Measurements from ENCODE around the gene OR4D5.

- no peak for TF ChIP-seq CTCF (IDR thresholded peaks at IDR 0.05)
- TF ChIP-seq POLR2A (IDR thresholded peaks at IDR 0.05), result no peak
Observed at GRCh38 chr11:123920943-123921342, 18.5 kb upstream of the OR4D5 start.

Data from lower leg skin (tissue), 3 donors.